ENCODE results near the gene RPS6KA1. TPM values are rescaled to one million over a fixed set of nuclear protein-coding genes. Genes with fewer than 3 reads are reported as not detected.

The RPS6KA1 gene
- total RNA-seq (36.8 TPM), polyA plus RNA-seq (30.4 TPM)
- long read RNA-seq, donor 1, partial matches to known transcripts: 0 of 1 reads
- long read RNA-seq, donor 1, other reads (novel, unspliced or antisense): 0 of 1 reads
- long read RNA-seq, donor 2, transcript RPS6KA1-220 (21 exons, 2,359 nt): major isoform, 8 of 45 reads
- long read RNA-seq, donor 2, partial matches to known transcripts: 34 of 45 reads
- long read RNA-seq, donor 2, other reads (novel, unspliced or antisense): 0 of 45 reads
- long read RNA-seq, donor 3, transcript RPS6KA1-220 (21 exons, 2,359 nt): major isoform, 6 of 7 reads
- long read RNA-seq, donor 3, partial matches to known transcripts: 0 of 7 reads
- long read RNA-seq, donor 3, other reads (novel, unspliced or antisense): 0 of 7 reads
- long read RNA-seq, donor 4, partial matches to known transcripts: 0 of 4 reads
- long read RNA-seq, donor 4, other reads (novel, unspliced or antisense): 0 of 4 reads
- long read RNA-seq, donor 5, transcript RPS6KA1-220 (21 exons, 2,359 nt): major isoform, 6 of 12 reads
- long read RNA-seq, donor 5, partial matches to known transcripts: 0 of 12 reads
- long read RNA-seq, donor 5, other reads (novel, unspliced or antisense): 0 of 12 reads
- long read RNA-seq, donor 6, partial matches to known transcripts: 0 of 5 reads
- long read RNA-seq, donor 6, other reads (novel, unspliced or antisense): 0 of 5 reads
- long read RNA-seq, donor 7, partial matches to known transcripts: 11 of 13 reads
- long read RNA-seq, donor 7, other reads (novel, unspliced or antisense): 0 of 13 reads
- long read RNA-seq, donor 8: 0 reads
- long read RNA-seq, donor 9, partial matches to known transcripts: 0 of 1 reads
- long read RNA-seq, donor 9, other reads (novel, unspliced or antisense): 0 of 1 reads
- long read RNA-seq, donor 10, partial matches to known transcripts: 0 of 4 reads
- long read RNA-seq, donor 10, other reads (novel, unspliced or antisense): 0 of 4 reads

- WGBS: 1% methylated on average over 86 of the region's 86 CpGs
- peaks cover 4 to 31% of the 10 kb centered on the region in 2 donors for H3K4me1 ChIP-seq (ENCODE audit: control insufficient read depth in 2 of 2, insufficient read depth in 2 of 2, low read length in 2 of 2)
- peak in 5 of 9 donors; percentile 51 to 77 (median 64) for DNase-seq (ENCODE audit: low read depth in 6 of 9, low spot score in 9 of 9)
These were observed at the start of gene RPS6KA1 for GRCh38 chr1:26529655-26530409. TSS of gene RPS6KA1 (plus strand) at chr1:26529761. CDS start at chr1:26529921, 160 bp downstream.

GRCh38 chr1:26482921-26483320 lies 46.6 kb upstream of the RPS6KA1 start:
- Histone ChIP-seq H3K9me3 (ENCODE audit: control insufficient read depth in 2 of 2, insufficient read depth in 1 of 2, low read length in 1 of 2) (no peaks in the 10 kb centered on the region), H3K27ac (ENCODE audit: low read depth in 1 of 2, low read length in 1 of 2) (no peak overlapping the region), H3K4me1 (ENCODE audit: control insufficient read depth in 2 of 2, insufficient read depth in 2 of 2, low read length in 2 of 2) (no peaks in the 10 kb centered on the region), H3K36me3 (ENCODE audit: control insufficient read depth in 2 of 2, insufficient read depth in 2 of 2, low read length in 1 of 2) (peaks cover 7 to 17% of the 10 kb centered on the region in 2 donors), H3K27me3 (ENCODE audit: control insufficient read depth in 2 of 2, insufficient read depth in 1 of 2, low read length in 1 of 2) (no peaks in the 10 kb centered on the region), H3K4me3 (ENCODE audit: low read length in 2 of 2) (no peak overlapping the region)
- DNase-seq (ENCODE audit: low read depth in 6 of 9, low spot score in 9 of 9): no peak
- 98% methylated on average over 2 of the region's 2 CpGs for WGBS

More at GRCh38 chr1:26529655-26530409, at the start of gene RPS6KA1:
- peaks cover 0 to 20% of the 10 kb centered on the region in 2 donors for H3K27me3 ChIP-seq (ENCODE audit: control insufficient read depth in 2 of 2, insufficient read depth in 1 of 2, low read length in 1 of 2)
- no peaks in the 10 kb centered on the region for H3K36me3 ChIP-seq (ENCODE audit: control insufficient read depth in 2 of 2, insufficient read depth in 2 of 2, low read length in 1 of 2)
- H3K27ac ChIP-seq (ENCODE audit: low read depth in 1 of 2, low read length in 1 of 2): peak within 1 kb of the TSS in 1 of 2 donors; percentile 36
- H3K4me3 ChIP-seq (ENCODE audit: low read length in 2 of 2): peak within 1 kb of the TSS; percentile 47 to 81
- H3K9me3 ChIP-seq (ENCODE audit: control insufficient read depth in 2 of 2, insufficient read depth in 1 of 2, low read length in 1 of 2): no peaks in the 10 kb centered on the region

GRCh38 chr1:26483980-26484379 lies 45.6 kb upstream of the RPS6KA1 start:
- H3K4me3 ChIP-seq (ENCODE audit: low read length in 2 of 2): no peak overlapping the region
- H3K27ac ChIP-seq (ENCODE audit: low read depth in 1 of 2, low read length in 1 of 2): no peak overlapping the region
- H3K9me3 ChIP-seq (ENCODE audit: control insufficient read depth in 2 of 2, insufficient read depth in 1 of 2, low read length in 1 of 2): no peaks in the 10 kb centered on the region
- H3K36me3 ChIP-seq (ENCODE audit: control insufficient read depth in 2 of 2, insufficient read depth in 2 of 2, low read length in 1 of 2): peaks cover 7 to 9% of the 10 kb centered on the region in 2 donors
- WGBS: 92% methylated on average over 2 of the region's 2 CpGs
- H3K27me3 ChIP-seq (ENCODE audit: control insufficient read depth in 2 of 2, insufficient read depth in 1 of 2, low read length in 1 of 2): no peaks in the 10 kb centered on the region
- no peaks in the 10 kb centered on the region for H3K4me1 ChIP-seq (ENCODE audit: control insufficient read depth in 2 of 2, insufficient read depth in 2 of 2, low read length in 2 of 2)
- DNase-seq (ENCODE audit: low read depth in 6 of 9, low spot score in 9 of 9): no peak

- no peak overlapping the region for H3K4me3 ChIP-seq (ENCODE audit: low read length in 2 of 2)
- H3K36me3 ChIP-seq (ENCODE audit: control insufficient read depth in 2 of 2, insufficient read depth in 2 of 2, low read length in 1 of 2): no peaks in the 10 kb centered on the region
- no peak overlapping the region for H3K27ac ChIP-seq (ENCODE audit: low read depth in 1 of 2, low read length in 1 of 2)
- H3K9me3 ChIP-seq (ENCODE audit: control insufficient read depth in 2 of 2, insufficient read depth in 1 of 2, low read length in 1 of 2): no peaks in the 10 kb centered on the region
- H3K27me3 ChIP-seq (ENCODE audit: control insufficient read depth in 2 of 2, insufficient read depth in 1 of 2, low read length in 1 of 2): no peaks in the 10 kb centered on the region
- H3K4me1 ChIP-seq (ENCODE audit: control insufficient read depth in 2 of 2, insufficient read depth in 2 of 2, low read length in 2 of 2): no peaks in the 10 kb centered on the region
- DNase-seq (ENCODE audit: low read depth in 6 of 9, low spot score in 9 of 9): no peak
- 98% methylated on average over 4 of the region's 4 CpGs for WGBS
These were observed 39.4 kb upstream of the RPS6KA1 start for GRCh38 chr1:26490155-26490554.

- WGBS: 93% methylated on average over 3 of the region's 3 CpGs
- no peaks in the 10 kb centered on the region for H3K27me3 ChIP-seq (ENCODE audit: control insufficient read depth in 2 of 2, insufficient read depth in 1 of 2, low read length in 1 of 2)
These were observed 36.3 kb upstream of the RPS6KA1 start for GRCh38 chr1:26493267-26493666.

GRCh38 chr1:26493938-26494337 lies 35.6 kb upstream of the RPS6KA1 start:
- Histone ChIP-seq H3K36me3 (ENCODE audit: control insufficient read depth in 2 of 2, insufficient read depth in 2 of 2, low read length in 1 of 2) (no peaks in the 10 kb centered on the region), H3K4me1 (ENCODE audit: control insufficient read depth in 2 of 2, insufficient read depth in 2 of 2, low read length in 2 of 2) (peaks cover 0 to 2% of the 10 kb centered on the region in 2 donors), H3K4me3 (ENCODE audit: low read length in 2 of 2) (no peak overlapping the region), H3K27ac (ENCODE audit: low read depth in 1 of 2, low read length in 1 of 2) (no peak overlapping the region), H3K27me3 (ENCODE audit: control insufficient read depth in 2 of 2, insufficient read depth in 1 of 2, low read length in 1 of 2) (no peaks in the 10 kb centered on the region), H3K9me3 (ENCODE audit: control insufficient read depth in 2 of 2, insufficient read depth in 1 of 2, low read length in 1 of 2) (no peaks in the 10 kb centered on the region)
- no peak for DNase-seq (ENCODE audit: low read depth in 6 of 9, low spot score in 9 of 9)
- WGBS: 97% methylated on average over 3 of the region's 3 CpGs

More at GRCh38 chr1:26493267-26493666, 36.3 kb upstream of the RPS6KA1 start:
- H3K36me3 ChIP-seq (ENCODE audit: control insufficient read depth in 2 of 2, insufficient read depth in 2 of 2, low read length in 1 of 2): no peaks in the 10 kb centered on the region
- no peaks in the 10 kb centered on the region for H3K9me3 ChIP-seq (ENCODE audit: control insufficient read depth in 2 of 2, insufficient read depth in 1 of 2, low read length in 1 of 2)
- DNase-seq (ENCODE audit: low read depth in 6 of 9, low spot score in 9 of 9): no peak
- no peak overlapping the region for H3K27ac ChIP-seq (ENCODE audit: low read depth in 1 of 2, low read length in 1 of 2)
- H3K4me1 ChIP-seq (ENCODE audit: control insufficient read depth in 2 of 2, insufficient read depth in 2 of 2, low read length in 2 of 2): no peaks in the 10 kb centered on the region
- H3K4me3 ChIP-seq (ENCODE audit: low read length in 2 of 2): no peak overlapping the region

- Histone ChIP-seq H3K4me3 (ENCODE audit: low read length in 2 of 2) (no peak overlapping the region), H3K36me3 (ENCODE audit: control insufficient read depth in 2 of 2, insufficient read depth in 2 of 2, low read length in 1 of 2) (no peaks in the 10 kb centered on the region), H3K27ac (ENCODE audit: low read depth in 1 of 2, low read length in 1 of 2) (no peak overlapping the region), H3K4me1 (ENCODE audit: control insufficient read depth in 2 of 2, insufficient read depth in 2 of 2, low read length in 2 of 2) (peaks cover 9 to 24% of the 10 kb centered on the region in 2 donors), H3K9me3 (ENCODE audit: control insufficient read depth in 2 of 2, insufficient read depth in 1 of 2, low read length in 1 of 2) (peaks cover 0 to 6% of the 10 kb centered on the region in 2 donors), H3K27me3 (ENCODE audit: control insufficient read depth in 2 of 2, insufficient read depth in 1 of 2, low read length in 1 of 2) (peaks cover 0 to 2% of the 10 kb centered on the region in 2 donors)
- no peak for DNase-seq (ENCODE audit: low read depth in 6 of 9, low spot score in 9 of 9)
- 67% methylated on average over 4 of the region's 4 CpGs for WGBS
These were observed 32.7 kb upstream of the RPS6KA1 start for GRCh38 chr1:26496861-26497260.

GRCh38 chr1:26498894-26499293 lies 30.7 kb upstream of the RPS6KA1 start:
- H3K9me3 ChIP-seq (ENCODE audit: control insufficient read depth in 2 of 2, insufficient read depth in 1 of 2, low read length in 1 of 2): peaks cover 0 to 6% of the 10 kb centered on the region in 2 donors
- no peak for DNase-seq (ENCODE audit: low read depth in 6 of 9, low spot score in 9 of 9)
- H3K27ac ChIP-seq (ENCODE audit: low read depth in 1 of 2, low read length in 1 of 2): no peak overlapping the region
- H3K27me3 ChIP-seq (ENCODE audit: control insufficient read depth in 2 of 2, insufficient read depth in 1 of 2, low read length in 1 of 2): peaks cover 0 to 2% of the 10 kb centered on the region in 2 donors
- H3K4me1 ChIP-seq (ENCODE audit: control insufficient read depth in 2 of 2, insufficient read depth in 2 of 2, low read length in 2 of 2): peaks cover 9 to 25% of the 10 kb centered on the region in 2 donors
- no peaks in the 10 kb centered on the region for H3K36me3 ChIP-seq (ENCODE audit: control insufficient read depth in 2 of 2, insufficient read depth in 2 of 2, low read length in 1 of 2)
- WGBS: 72% methylated on average over 7 of the region's 7 CpGs
- no peak overlapping the region for H3K4me3 ChIP-seq (ENCODE audit: low read length in 2 of 2)
